Gastrocnemius medialis (tissue), 4 donors: Measurements from ENCODE around the gene KCP. TPM values are rescaled to one million over a fixed set of nuclear protein-coding genes. Genes with fewer than 3 reads are reported as not detected.

ENCODE experiments used
- ATAC-seq, 2 donors: fragments of 150-250 bp; one replicate each; pipeline ENCODE4 v1.9.1; 2016
- DNase-seq, 2 donors: peaks; one replicate each; pipeline ENCODE4 v3.0.0-alpha.2; 2019
- H3K27ac ChIP-seq, 4 donors: fragments of 200-600 bp; sonication (generic); 1 replicate in 1 of 4; 2 replicates in 3 of 4; pipeline ENCODE4 v1.5.1; 2016 to 2018; ENCODE audit warnings: mild to moderate bottlenecking in 2 of 4, moderate library complexity in 1 of 4
- H3K27me3 ChIP-seq, 3 donors: fragments of 200-600 bp; sonication (generic) in 2 of 3; 1 replicate in 1 of 3; 2 replicates in 2 of 3; pipeline versions ENCODE4 v1.5.1 to v1.6.0; 2016 to 2019; ENCODE audit warnings: mild to moderate bottlenecking in 1 of 3, moderate library complexity in 1 of 3
- H3K36me3 ChIP-seq, 2 donors: fragments of 200-600 bp; sonication (generic) in 1 of 2; one replicate each; pipeline ENCODE4 v1.5.1; 2017 to 2018
- H3K4me1 ChIP-seq, 2 donors: fragments of 200-600 bp; sonication (generic) in 1 of 2; one replicate each; pipeline ENCODE4 v1.5.1; 2016 to 2017; ENCODE audit warnings: mild to moderate bottlenecking in 2 of 2
- H3K4me3 ChIP-seq, 4 donors: fragments of 200-600 bp; sonication (generic) in 3 of 4; 1 replicate in 1 of 4; 2 replicates in 3 of 4; pipeline ENCODE4 v1.5.1; 2016 to 2019; ENCODE audit warnings: mild to moderate bottlenecking in 2 of 4
- H3K9me3 ChIP-seq, 3 donors: fragments of 200-600 bp; sonication (generic) in 2 of 3; 1 replicate in 1 of 3; 2 replicates in 2 of 3; pipeline ENCODE4 v1.5.1; 2016 to 2019
- POLR2A ChIP-seq, 2 donors: fragments of 450-650 bp; IDR thresholded peaks; one replicate each; pipeline ENCODE4 v1.6.1; 2017; ENCODE audit warnings: antibody characterized with exemption in 2 of 2, mild to moderate bottlenecking in 2 of 2, moderate library complexity in 2 of 2
- in situ Hi-C, 4 donors: fragments of 200-750 bp; cut with MboI; loops; one replicate each; pipeline versions ENCODE4 v1.15.0 to v1.8.0; 2017; ENCODE audit warnings: low sequenced_read_pairs in 4 of 4
- intact Hi-C: fragments of 100-400 bp; cut with DNase I; formaldehyde crosslinking; loops from one replicate; pipeline ENCODE4 v1.15.1; 2023; ENCODE audit warnings: low total_unique reads
- total RNA-seq, 4 donors: library from RNA; depleted of rRNA; stranded (reverse); fragments of >200 nt; gene quantifications; one replicate each; pipeline versions ENCODE4 v1.1.0 to v1.2.3, GENCODE V29; 2016
- TF ChIP-seq, protein P1 (sequence below), 5 experiments: fragments of 450-650 bp in 3 of 5; fragments of 200-600 bp in 2 of 5; sonication (generic) in 2 of 5; IDR thresholded peaks in 4 of 5; conservative IDR thresholded peaks in 1 of 5; 1 replicate in 4 of 5; 2 replicates in 1 of 5; pipeline ENCODE4 v1.5.1; 2016 to 2019; ENCODE audit warnings: antibody characterized with exemption in 5 of 5, mild to moderate bottlenecking in 3 of 5, moderate library complexity in 3 of 5

The KCP gene
- total RNA-seq, 4 donors from 2014 or later = 0.10 TPM; not detected in 3

- H3K36me3 ChIP-seq = no peaks in the 10 kb centered on the region
- peak in 1 of 2 donors; percentile 73 for DNase-seq
- in situ Hi-C loops (loop anchor here (10.0 to 25.0 kb wide), 5 partner anchors 80 to 412 kb away; partner anchors contain the start of genes HILPDA (in 3 of the 4), CCDC136 (in 2 of the 4) and OPN1SW (in 1 of the 4)), intact Hi-C loops (no loop called here)
- H3K4me1 ChIP-seq = peaks cover 3 to 7% of the 10 kb centered on the region in 2 donors
- ATAC-seq = peak in 1 of 2 donors; percentile 22
- no peaks in the 10 kb centered on the region for H3K9me3 ChIP-seq
- no peak overlapping the region for H3K27ac ChIP-seq
- TF ChIP-seq POLR2A (IDR thresholded peaks at IDR 0.05) = no peak
- TF ChIP-seq, protein P1, sequence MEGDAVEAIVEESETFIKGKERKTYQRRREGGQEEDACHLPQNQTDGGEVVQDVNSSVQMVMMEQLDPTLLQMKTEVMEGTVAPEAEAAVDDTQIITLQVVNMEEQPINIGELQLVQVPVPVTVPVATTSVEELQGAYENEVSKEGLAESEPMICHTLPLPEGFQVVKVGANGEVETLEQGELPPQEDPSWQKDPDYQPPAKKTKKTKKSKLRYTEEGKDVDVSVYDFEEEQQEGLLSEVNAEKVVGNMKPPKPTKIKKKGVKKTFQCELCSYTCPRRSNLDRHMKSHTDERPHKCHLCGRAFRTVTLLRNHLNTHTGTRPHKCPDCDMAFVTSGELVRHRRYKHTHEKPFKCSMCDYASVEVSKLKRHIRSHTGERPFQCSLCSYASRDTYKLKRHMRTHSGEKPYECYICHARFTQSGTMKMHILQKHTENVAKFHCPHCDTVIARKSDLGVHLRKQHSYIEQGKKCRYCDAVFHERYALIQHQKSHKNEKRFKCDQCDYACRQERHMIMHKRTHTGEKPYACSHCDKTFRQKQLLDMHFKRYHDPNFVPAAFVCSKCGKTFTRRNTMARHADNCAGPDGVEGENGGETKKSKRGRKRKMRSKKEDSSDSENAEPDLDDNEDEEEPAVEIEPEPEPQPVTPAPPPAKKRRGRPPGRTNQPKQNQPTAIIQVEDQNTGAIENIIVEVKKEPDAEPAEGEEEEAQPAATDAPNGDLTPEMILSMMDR (IDR thresholded peaks at IDR 0.05 in 4 of 5, conservative IDR thresholded peaks at IDR 0.05 in 1 of 5) = no peak
- no peak overlapping the region for H3K4me3 ChIP-seq
- H3K27me3 ChIP-seq = no peaks in the 10 kb centered on the region
These were observed 36.1 kb downstream of the KCP start for GRCh38 chr7:128874140-128875031.

DNA sequence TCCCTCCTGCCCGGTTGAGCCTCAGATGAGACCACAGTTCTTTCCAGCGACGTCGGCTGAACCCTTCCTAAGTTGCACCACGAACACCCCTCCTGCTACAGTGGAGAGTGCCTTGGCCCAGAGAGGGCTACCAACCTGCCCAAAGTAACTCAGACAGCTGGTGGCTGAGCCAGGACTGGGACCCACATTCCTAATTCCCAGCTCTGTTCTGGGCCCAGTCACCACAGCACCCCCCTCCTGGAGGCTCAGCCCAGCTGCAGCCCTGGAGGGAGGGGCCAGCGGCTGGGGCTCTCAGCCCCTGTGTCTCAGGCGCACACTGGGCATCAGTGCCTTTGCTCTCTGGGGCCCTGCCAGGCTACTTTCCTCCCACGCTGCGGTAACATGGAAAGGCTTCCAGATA lies 37.3 kb downstream of the KCP start:
- H3K4me1 ChIP-seq = peaks cover 11 to 16% of the 10 kb centered on the region in 2 donors
- no peaks in the 10 kb centered on the region for H3K36me3 ChIP-seq
- TF ChIP-seq, protein P1 (IDR thresholded peaks at IDR 0.05 in 4 of 5, conservative IDR thresholded peaks at IDR 0.05 in 1 of 5) = no peak
- TF ChIP-seq POLR2A (IDR thresholded peaks at IDR 0.05) = no peak
- DNase-seq (peak in 1 of 2 donors; percentile 35), ATAC-seq (no peak)
- H3K9me3 ChIP-seq = no peaks in the 10 kb centered on the region
- in situ Hi-C loops = loop anchor here in 2 of 4 donors (10.0 to 25.0 kb wide), 3 partner anchors 78 to 411 kb away; partner anchors contain the start of genes CCDC136 (in 1 of the 2) and HILPDA (in 1 of the 2)
- H3K27me3 ChIP-seq = no peaks in the 10 kb centered on the region
- no peak overlapping the region for H3K4me3 ChIP-seq
- no peak overlapping the region for H3K27ac ChIP-seq
- intact Hi-C loops = no loop called here

GRCh38 chr7:128872394-128872824 lies 38.1 kb downstream of the KCP start:
- H3K27me3 ChIP-seq = no peaks in the 10 kb centered on the region
- DNase-seq (peak in 1 of 2 donors; percentile 32), ATAC-seq (no peak)
- no peaks in the 10 kb centered on the region for H3K9me3 ChIP-seq
- peaks cover 12 to 16% of the 10 kb centered on the region in 2 donors for H3K4me1 ChIP-seq
- H3K36me3 ChIP-seq = no peaks in the 10 kb centered on the region
- TF ChIP-seq, protein P1 (IDR thresholded peaks at IDR 0.05 in 4 of 5, conservative IDR thresholded peaks at IDR 0.05 in 1 of 5) = no peak
- no peak for TF ChIP-seq POLR2A (IDR thresholded peaks at IDR 0.05)
- in situ Hi-C loops (loop anchor here in 2 of 4 donors (10.0 to 25.0 kb wide), 3 partner anchors 78 to 410 kb away; partner anchors contain the start of genes CCDC136 (in 1 of the 2) and HILPDA (in 1 of the 2)), intact Hi-C loops (no loop called here)
- H3K4me3 ChIP-seq = no peak overlapping the region
- H3K27ac ChIP-seq = no peak overlapping the region

GRCh38 chr7:128871050-128871449 lies 39.5 kb downstream of the KCP start:
- TF ChIP-seq POLR2A (IDR thresholded peaks at IDR 0.05) = no peak
- TF ChIP-seq, protein P1 (IDR thresholded peaks at IDR 0.05 in 4 of 5, conservative IDR thresholded peaks at IDR 0.05 in 1 of 5) = no peak
- DNase-seq (peak in 1 of 2 donors; percentile 38), ATAC-seq (no peak)
- intact Hi-C loops = no loop called here
- in situ Hi-C loops = loop anchor here in 2 of 4 donors (10.0 to 25.0 kb wide), 3 partner anchors 76 to 409 kb away; partner anchors contain the start of genes CCDC136 (in 1 of the 2) and HILPDA (in 1 of the 2)
- Histone ChIP-seq H3K4me3 (no peak overlapping the region), H3K9me3 (no peaks in the 10 kb centered on the region), H3K27me3 (no peaks in the 10 kb centered on the region), H3K4me1 (peaks cover 12 to 16% of the 10 kb centered on the region in 2 donors), H3K36me3 (no peaks in the 10 kb centered on the region), H3K27ac (no peak overlapping the region)
